ENCODE data around the gene CARF. TPM values are rescaled to one million over a fixed set of nuclear protein-coding genes. Genes with fewer than 3 reads are reported as not detected.

The CARF gene
- polyA plus RNA-seq, 1 donor (not counting 4 experiments of a cell fraction or from before 2014, with no cell fraction given): 5.2 TPM

DNA sequence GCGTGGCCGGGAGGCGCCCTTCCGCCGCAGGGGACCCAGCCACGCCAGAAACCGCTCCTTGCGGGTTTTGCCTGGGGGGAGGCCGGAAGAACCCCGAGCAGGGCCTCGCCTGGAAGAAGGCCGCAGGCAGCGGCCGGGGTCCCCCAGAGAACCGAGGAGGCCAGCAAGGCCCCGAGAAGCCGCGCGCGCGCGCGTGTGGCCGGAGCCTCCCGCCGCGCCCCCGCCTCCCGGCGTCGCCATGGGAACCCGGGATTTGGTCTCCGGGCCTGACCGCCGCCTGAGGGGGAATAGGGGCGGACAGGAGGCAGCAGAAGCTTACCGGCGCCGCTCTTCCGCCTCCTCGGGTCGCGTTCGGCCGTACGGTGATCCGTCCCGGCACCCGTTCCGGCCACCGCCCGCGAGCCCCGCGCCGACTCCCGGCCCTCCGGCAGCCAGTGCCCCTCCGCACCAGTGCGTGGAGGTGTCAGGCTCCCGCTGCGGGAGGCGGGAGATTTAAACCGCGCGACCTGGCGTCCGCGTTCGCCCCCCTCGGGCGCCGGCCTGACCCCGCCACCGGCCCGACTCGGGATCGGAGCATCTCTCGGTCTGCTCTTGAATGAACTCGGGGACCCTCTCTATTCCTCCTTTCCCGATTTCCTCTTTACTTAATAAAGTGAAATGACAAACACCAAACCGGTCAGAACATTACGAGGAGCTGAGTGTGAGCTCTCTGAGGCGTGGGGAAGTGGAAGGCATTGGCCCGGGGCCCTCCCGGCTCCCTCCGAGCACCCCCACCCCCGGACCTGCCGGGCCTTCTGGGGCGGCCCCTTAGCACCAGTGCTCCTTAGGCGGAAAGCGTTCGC is 40.6 kb upstream of the CARF start, which contains the start of gene ICA1L:
Gene ICA1L (minus strand): TSS at position 467 of the 842 bp plus-strand sequence. CDS start 42,757 bp downstream, outside the sequence.
- no peaks in the 10 kb centered on the region for H3K79me2 ChIP-seq (ENCODE audit: control insufficient read depth, insufficient read depth, low read length)
- H3K9ac ChIP-seq (ENCODE audit: control insufficient read depth, extremely low read depth, insufficient read depth, low read length): peak within 1 kb of the TSS; percentile 81
- DNase-seq (ENCODE audit: low read depth, low spot score) (no peak), FAIRE-seq (no peak)
- peak within 1 kb of the TSS; percentile 56 for H3K27ac ChIP-seq (ENCODE audit: control insufficient read depth, insufficient read depth, low read length)
- peaks cover 5% of the 10 kb centered on the region for H3K4me1 ChIP-seq (ENCODE audit: control insufficient read depth, extremely low read depth, insufficient read depth, low read length)
- peaks cover 2% of the 10 kb centered on the region for H3K9me1 ChIP-seq (ENCODE audit: control insufficient read depth, extremely low read depth, insufficient read depth, low read length)
- H3K27me3 ChIP-seq (ENCODE audit: control insufficient read depth, extremely low read depth, insufficient read depth, low read length): no peaks in the 10 kb centered on the region
- TF ChIP-seq, protein P1, sequence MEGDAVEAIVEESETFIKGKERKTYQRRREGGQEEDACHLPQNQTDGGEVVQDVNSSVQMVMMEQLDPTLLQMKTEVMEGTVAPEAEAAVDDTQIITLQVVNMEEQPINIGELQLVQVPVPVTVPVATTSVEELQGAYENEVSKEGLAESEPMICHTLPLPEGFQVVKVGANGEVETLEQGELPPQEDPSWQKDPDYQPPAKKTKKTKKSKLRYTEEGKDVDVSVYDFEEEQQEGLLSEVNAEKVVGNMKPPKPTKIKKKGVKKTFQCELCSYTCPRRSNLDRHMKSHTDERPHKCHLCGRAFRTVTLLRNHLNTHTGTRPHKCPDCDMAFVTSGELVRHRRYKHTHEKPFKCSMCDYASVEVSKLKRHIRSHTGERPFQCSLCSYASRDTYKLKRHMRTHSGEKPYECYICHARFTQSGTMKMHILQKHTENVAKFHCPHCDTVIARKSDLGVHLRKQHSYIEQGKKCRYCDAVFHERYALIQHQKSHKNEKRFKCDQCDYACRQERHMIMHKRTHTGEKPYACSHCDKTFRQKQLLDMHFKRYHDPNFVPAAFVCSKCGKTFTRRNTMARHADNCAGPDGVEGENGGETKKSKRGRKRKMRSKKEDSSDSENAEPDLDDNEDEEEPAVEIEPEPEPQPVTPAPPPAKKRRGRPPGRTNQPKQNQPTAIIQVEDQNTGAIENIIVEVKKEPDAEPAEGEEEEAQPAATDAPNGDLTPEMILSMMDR (optimal IDR thresholded peaks at IDR 0.05 in 1 of 3, IDR thresholded peaks at IDR 0.05 in 1 of 3, conservative IDR thresholded peaks at IDR 0.05 in 1 of 3; ENCODE audit: extremely low read depth in 1 of 3, insufficient read depth in 2 of 3, low read length in 3 of 3): peak in 1 of 3 experiments; percentile 13
- no peak for TF ChIP-seq EZH2 (IDR thresholded peaks at IDR 0.05; ENCODE audit: low read length)
- H4K20me1 ChIP-seq (ENCODE audit: control insufficient read depth, extremely low read depth, insufficient read depth, low read length): no peaks in the 10 kb centered on the region
- no peaks in the 10 kb centered on the region for H3K36me3 ChIP-seq (ENCODE audit: control insufficient read depth in 2 of 2, extremely low read depth in 1 of 2, insufficient read depth in 2 of 2, low read length in 2 of 2)
- H2AFZ ChIP-seq (ENCODE audit: control insufficient read depth, low read length): peak within 1 kb of the TSS; percentile 97
- H3K4me2 ChIP-seq (ENCODE audit: control insufficient read depth, extremely low read depth, insufficient read depth, low read depth, low read length): peak within 1 kb of the TSS; percentile 97
- dilution Hi-C loops (cut with MboI; ENCODE audit: extremely low pct_ligation_motif_present, low sequenced_read_pairs): no loop called here
- no peaks in the 10 kb centered on the region for H3K9me3 ChIP-seq (ENCODE audit: control insufficient read depth, low read depth, low read length)
- peak within 1 kb of the TSS; percentile 78 to 88 (median 82) for H3K4me3 ChIP-seq (ENCODE audit: control insufficient read depth in 2 of 3, extremely low read depth in 1 of 3, insufficient read depth in 2 of 3, low read depth in 1 of 3, low read length in 3 of 3)

DNA sequence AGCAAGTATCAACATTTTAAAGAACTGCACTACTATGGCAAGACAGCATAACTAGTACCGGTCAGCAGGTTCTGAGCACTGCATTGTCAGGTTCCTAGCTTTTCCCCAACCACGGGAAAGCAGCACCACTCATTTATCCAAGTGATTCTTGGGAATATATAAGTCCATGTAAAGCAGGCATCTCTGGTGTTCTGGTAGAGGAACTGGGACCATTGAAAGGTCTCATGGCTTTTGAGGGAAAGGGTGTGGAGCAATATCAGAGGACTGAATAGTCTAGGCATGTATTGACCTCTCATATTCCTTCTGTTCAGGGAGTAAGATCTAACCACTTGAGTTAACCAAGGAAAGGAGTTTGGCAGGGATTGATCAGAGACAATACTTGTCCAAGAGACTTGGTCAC is 34.4 kb upstream of the CARF start:
- FAIRE-seq: peak; percentile 13
- Histone ChIP-seq H3K27me3 (ENCODE audit: control insufficient read depth, extremely low read depth, insufficient read depth, low read length) (no peaks in the 10 kb centered on the region), H3K79me2 (ENCODE audit: control insufficient read depth, insufficient read depth, low read length) (no peaks in the 10 kb centered on the region), H3K4me3 (ENCODE audit: control insufficient read depth in 2 of 3, extremely low read depth in 1 of 3, insufficient read depth in 2 of 3, low read depth in 1 of 3, low read length in 3 of 3) (no peak overlapping the region), H3K4me2 (ENCODE audit: control insufficient read depth, extremely low read depth, insufficient read depth, low read depth, low read length) (no peak overlapping the region), H2AFZ (ENCODE audit: control insufficient read depth, low read length) (no peak overlapping the region), H3K9me1 (ENCODE audit: control insufficient read depth, extremely low read depth, insufficient read depth, low read length) (peaks cover 2% of the 10 kb centered on the region), H3K9ac (ENCODE audit: control insufficient read depth, extremely low read depth, insufficient read depth, low read length) (no peak overlapping the region), H3K36me3 (ENCODE audit: control insufficient read depth in 2 of 2, extremely low read depth in 1 of 2, insufficient read depth in 2 of 2, low read length in 2 of 2) (peaks cover 0 to 2% of the 10 kb centered on the region in 2 experiments), H3K9me3 (ENCODE audit: control insufficient read depth, low read depth, low read length) (no peaks in the 10 kb centered on the region), H3K27ac (ENCODE audit: control insufficient read depth, insufficient read depth, low read length) (no peak overlapping the region), H3K4me1 (ENCODE audit: control insufficient read depth, extremely low read depth, insufficient read depth, low read length) (no peaks in the 10 kb centered on the region), H4K20me1 (ENCODE audit: control insufficient read depth, extremely low read depth, insufficient read depth, low read length) (no peaks in the 10 kb centered on the region)
- dilution Hi-C loops (cut with MboI; ENCODE audit: extremely low pct_ligation_motif_present, low sequenced_read_pairs): no loop called here
- no peak for DNase-seq (ENCODE audit: low read depth, low spot score)
- TF ChIP-seq, protein P1 (optimal IDR thresholded peaks at IDR 0.05 in 1 of 3, IDR thresholded peaks at IDR 0.05 in 1 of 3, conservative IDR thresholded peaks at IDR 0.05 in 1 of 3; ENCODE audit: extremely low read depth in 1 of 3, insufficient read depth in 2 of 3, low read length in 3 of 3): no peak
- TF ChIP-seq EZH2 (IDR thresholded peaks at IDR 0.05; ENCODE audit: low read length): no peak
